Esophagus (tissue), 2 donors: ENCODE results near the gene SPEN. TPM values are rescaled to one million over a fixed set of nuclear protein-coding genes. Genes with fewer than 3 reads are reported as not detected.

ENCODE experiments used
- H3K27ac ChIP-seq, 2 donors: one replicate each; pipeline ENCODE4 v1.5.1; 2013; ENCODE audit warnings: low read depth in 2 of 2, mild to moderate bottlenecking in 2 of 2, inconsistent platforms in 1 of 2, low read length in 1 of 2, moderate library complexity in 1 of 2
- H3K27me3 ChIP-seq, 2 donors: one replicate each; pipeline ENCODE4 v1.6.1; 2013; ENCODE audit warnings: low read length in 2 of 2, control low read depth in 1 of 2, mild to moderate bottlenecking in 1 of 2; ENCODE audit not compliant: insufficient read depth in 2 of 2, control insufficient read depth in 1 of 2
- H3K36me3 ChIP-seq, 2 donors: one replicate each; pipeline ENCODE4 v1.6.1; 2013; ENCODE audit warnings: low read length in 1 of 2; ENCODE audit not compliant: control insufficient read depth in 2 of 2, insufficient read depth in 2 of 2
- H3K4me1 ChIP-seq, 2 donors: one replicate each; pipeline ENCODE4 v1.6.1; 2013; ENCODE audit warnings: low read length in 1 of 2; ENCODE audit not compliant: control insufficient read depth in 2 of 2, insufficient read depth in 2 of 2
- H3K4me3 ChIP-seq, 2 donors: one replicate each; pipeline ENCODE4 v1.5.1; 2013; ENCODE audit warnings: low read length in 2 of 2, mild to moderate bottlenecking in 2 of 2, low read depth in 1 of 2, moderate library complexity in 1 of 2
- H3K9me3 ChIP-seq, 2 donors: one replicate each; pipeline ENCODE4 v1.6.1; 2013; ENCODE audit warnings: mild to moderate bottlenecking in 2 of 2, low read depth in 1 of 2, low read length in 1 of 2, moderate library complexity in 1 of 2; ENCODE audit not compliant: control insufficient read depth in 2 of 2, insufficient read depth in 1 of 2
- WGBS, 2 donors: extraction: QIAGEN DNeasy Blood & Tissue Kit; methylation state at CpG; one replicate each; pipeline ENCODE4 v1.1.7; 2013; 5-methylcytosine and 5-hydroxymethylcytosine counted together
- polyA plus RNA-seq, 2 donors: library from polyadenylated mRNA; stranded (reverse); fragments of 200-250 nt; gene quantifications; one replicate each; pipeline ENCODE4 v1.2.3, GENCODE V29; 2013
- donor health status: healthy with polysubstance abuse.
- donor health status: Bipolar disorder and iron deficiency.

SPEN gene
- polyA plus RNA-seq, 2 donors: 14.4 to 15.3 TPM

DNA sequence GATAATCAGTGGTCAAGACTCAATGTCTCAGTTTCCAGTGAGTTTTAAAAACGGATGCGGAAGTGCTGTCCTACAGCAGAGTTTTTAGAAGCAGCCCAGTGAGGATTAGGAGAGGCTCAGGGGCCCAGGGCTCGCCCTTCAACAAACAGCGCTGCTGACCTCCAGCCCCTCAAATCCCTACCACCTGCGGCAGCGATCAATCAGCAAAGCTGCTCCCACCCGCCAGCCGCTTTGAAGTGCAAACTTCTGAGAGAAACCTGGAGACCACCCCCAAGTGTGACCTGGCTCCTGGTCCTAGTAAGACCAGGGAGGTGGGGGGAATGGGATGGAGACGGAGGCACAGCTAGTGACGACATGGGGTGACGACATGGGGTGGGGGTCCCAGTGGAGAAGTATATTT, 114.0 kb downstream of the SPEN start:
- H3K27ac ChIP-seq: no peak overlapping the region
- 88% methylated on average over 11 of the region's 11 CpGs for WGBS, 2 donors
- no peak overlapping the region for H3K4me3 ChIP-seq
- no peaks in the 10 kb centered on the region for H3K27me3 ChIP-seq
- H3K36me3 ChIP-seq: no peaks in the 10 kb centered on the region
- peaks cover 2 to 6% of the 10 kb centered on the region in 2 donors for H3K4me1 ChIP-seq
- H3K9me3 ChIP-seq: no peaks in the 10 kb centered on the region

- no peaks in the 10 kb centered on the region for H3K9me3 ChIP-seq
- no peaks in the 10 kb centered on the region for H3K27me3 ChIP-seq
- 92 to 93% methylated on average over 6 of the region's 6 CpGs for WGBS, 2 donors
- no peak overlapping the region for H3K4me3 ChIP-seq
- H3K4me1 ChIP-seq: peaks cover 2 to 6% of the 10 kb centered on the region in 2 donors
- H3K27ac ChIP-seq: no peak overlapping the region
- no peaks in the 10 kb centered on the region for H3K36me3 ChIP-seq
Observed at GRCh38 chr1:15962176-15962575, 114.7 kb downstream of the SPEN start.

GRCh38 chr1:15962671-15963362, 115.3 kb downstream of the SPEN start:
- peaks cover 2 to 6% of the 10 kb centered on the region in 2 donors for H3K4me1 ChIP-seq
- no peaks in the 10 kb centered on the region for H3K36me3 ChIP-seq
- H3K9me3 ChIP-seq: no peaks in the 10 kb centered on the region
- no peak overlapping the region for H3K4me3 ChIP-seq
- H3K27ac ChIP-seq: no peak overlapping the region
- 89 to 90% methylated on average over 8 of the region's 8 CpGs for WGBS, 2 donors
- no peaks in the 10 kb centered on the region for H3K27me3 ChIP-seq

DNA sequence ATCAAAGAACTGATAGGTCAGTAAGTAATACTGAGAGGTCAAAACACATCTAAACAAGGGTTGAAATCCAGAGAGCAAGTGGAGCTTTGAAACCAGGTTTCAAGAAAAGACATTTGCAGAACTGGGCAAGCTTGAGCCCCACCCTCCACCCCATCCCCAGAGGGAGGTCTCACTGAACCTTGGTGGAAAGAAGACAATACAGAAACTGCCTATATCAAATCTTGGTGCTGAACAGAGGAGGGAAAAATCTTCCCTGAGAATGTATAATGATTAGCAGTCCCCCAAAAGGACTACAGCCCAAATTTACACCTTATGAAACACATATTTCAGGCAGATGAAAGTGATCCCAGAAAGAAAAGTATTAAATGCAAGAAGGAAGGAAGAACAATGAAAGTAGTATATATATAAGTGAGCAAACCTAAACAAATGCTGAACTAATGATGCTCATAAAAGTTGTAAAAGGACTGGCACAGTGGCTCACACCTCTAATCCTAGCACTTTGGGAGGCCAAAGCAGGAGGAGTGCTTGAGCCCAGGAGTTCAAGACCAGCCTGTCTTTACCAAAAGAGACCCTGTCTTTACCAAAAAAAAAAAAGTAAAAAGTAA, 116.0 kb downstream of the SPEN start:
- Histone ChIP-seq H3K9me3 (no peaks in the 10 kb centered on the region), H3K27ac (no peak overlapping the region), H3K27me3 (no peaks in the 10 kb centered on the region), H3K4me1 (peaks cover under 1 to 6% of the 10 kb centered on the region in 2 donors), H3K36me3 (no peaks in the 10 kb centered on the region), H3K4me3 (no peak overlapping the region)

- H3K9me3 ChIP-seq: no peaks in the 10 kb centered on the region
- no peak overlapping the region for H3K27ac ChIP-seq
- no peak overlapping the region for H3K4me3 ChIP-seq
- H3K4me1 ChIP-seq: peaks cover 0 to 6% of the 10 kb centered on the region in 2 donors
- 73 to 78% methylated on average over 10 of the region's 10 CpGs for WGBS, 2 donors
- H3K27me3 ChIP-seq: no peaks in the 10 kb centered on the region
- peaks cover 0 to 4% of the 10 kb centered on the region in 2 donors for H3K36me3 ChIP-seq
Observed at GRCh38 chr1:15963968-15964648, 116.6 kb downstream of the SPEN start.

- H3K36me3 ChIP-seq: peaks cover 0 to 9% of the 10 kb centered on the region in 2 donors
- no peak overlapping the region for H3K27ac ChIP-seq
- H3K9me3 ChIP-seq: no peaks in the 10 kb centered on the region
- no peak overlapping the region for H3K4me3 ChIP-seq
- WGBS, 2 donors: 42 to 51% methylated on average over 7 of the region's 7 CpGs
- H3K4me1 ChIP-seq: peaks cover 0 to 6% of the 10 kb centered on the region in 2 donors
- H3K27me3 ChIP-seq: no peaks in the 10 kb centered on the region
Observed at GRCh38 chr1:15965228-15965767, 117.8 kb downstream of the SPEN start.

DNA sequence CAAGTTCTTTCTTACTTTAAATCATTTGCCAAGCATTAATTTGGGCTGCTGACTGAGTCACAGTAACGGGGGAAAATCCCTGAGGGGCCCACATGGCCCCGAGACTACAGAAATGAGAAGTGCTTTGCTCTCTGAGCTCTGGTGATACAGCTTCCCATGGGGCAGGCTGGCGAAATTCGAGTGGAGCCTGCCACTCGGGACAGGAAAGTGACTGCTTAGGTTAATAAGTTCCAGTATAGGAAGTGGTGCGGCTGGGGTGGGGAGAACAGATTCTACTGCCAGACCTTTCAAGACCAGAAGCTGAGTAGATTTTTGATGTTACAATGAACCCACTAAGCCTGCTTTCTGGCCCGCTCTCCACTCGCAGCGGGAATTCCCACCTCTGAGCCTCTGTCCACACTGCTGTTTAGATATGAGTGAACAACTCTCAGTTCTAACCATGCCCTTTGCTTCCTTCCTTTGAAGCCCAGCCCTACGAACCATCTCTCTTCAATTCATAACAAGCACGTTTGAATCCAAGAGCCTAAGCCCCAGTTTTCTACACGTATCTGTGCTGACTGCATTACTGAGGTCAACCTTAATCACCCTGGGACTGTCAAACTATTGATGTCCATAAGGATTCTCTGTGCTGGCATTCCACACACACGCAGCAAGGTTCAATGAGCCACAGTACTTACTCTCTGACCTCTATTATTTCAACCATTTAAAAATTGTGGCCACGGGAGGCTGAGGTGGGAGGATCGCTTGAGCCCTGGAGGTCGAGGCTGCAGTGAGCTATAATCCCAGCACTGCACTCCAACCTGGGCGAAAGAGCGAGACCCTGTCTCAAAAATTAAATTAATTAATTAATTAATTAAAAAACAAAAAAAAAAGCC, 118.8 kb downstream of the SPEN start:
- H3K4me1 ChIP-seq: peaks cover 0 to 6% of the 10 kb centered on the region in 2 donors

GRCh38 chr1:15966956-15967344, 119.4 kb downstream of the SPEN start:
- Histone ChIP-seq H3K9me3 (no peaks in the 10 kb centered on the region), H3K27me3 (no peaks in the 10 kb centered on the region), H3K36me3 (peaks cover 0 to 11% of the 10 kb centered on the region in 2 donors), H3K4me1 (peaks cover 0 to 6% of the 10 kb centered on the region in 2 donors), H3K4me3 (no peak overlapping the region), H3K27ac (no peak overlapping the region)
- 95% methylated on average over 6 of the region's 6 CpGs for WGBS, 2 donors

More for the DNA sequence above, 118.8 kb downstream of the SPEN start:
- no peak overlapping the region for H3K4me3 ChIP-seq
- H3K27me3 ChIP-seq: no peaks in the 10 kb centered on the region
- WGBS, 2 donors: 45 to 53% methylated on average over 18 of the region's 18 CpGs
- H3K36me3 ChIP-seq: peaks cover 0 to 9% of the 10 kb centered on the region in 2 donors
- no peaks in the 10 kb centered on the region for H3K9me3 ChIP-seq
- peak overlapping the region; percentile 53 to 64 for H3K27ac ChIP-seq

DNA sequence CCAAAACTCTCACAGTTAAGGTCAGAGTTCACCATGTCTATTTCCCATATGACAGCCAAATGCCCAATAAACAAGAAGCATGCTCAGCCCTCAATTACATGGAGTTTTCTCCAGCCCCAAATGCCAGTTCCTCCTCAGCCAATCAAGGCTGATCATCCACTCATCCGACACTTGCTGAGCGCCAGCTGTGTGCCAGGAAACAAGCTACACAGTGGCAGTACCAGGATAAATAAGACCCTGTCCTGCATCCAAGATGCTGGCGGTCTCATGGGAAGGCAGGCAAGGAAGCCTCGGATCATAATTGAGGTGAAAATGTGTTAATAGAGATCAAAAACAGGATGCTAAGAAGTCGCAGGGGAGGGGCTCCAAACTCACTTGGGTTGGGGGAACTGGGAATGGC, 120.7 kb downstream of the SPEN start:
- 90 to 92% methylated on average over 5 of the region's 5 CpGs for WGBS, 2 donors
- Histone ChIP-seq H3K36me3 (peaks cover 0 to 18% of the 10 kb centered on the region in 2 donors), H3K27ac (no peak overlapping the region), H3K27me3 (no peaks in the 10 kb centered on the region), H3K4me1 (peaks cover 0 to 6% of the 10 kb centered on the region in 2 donors), H3K9me3 (no peaks in the 10 kb centered on the region), H3K4me3 (no peak overlapping the region)
